Fibroblast of lung (primary cell): ENCODE measurements around the gene CORO2A. TPM values are rescaled to one million over a fixed set of nuclear protein-coding genes. Genes with fewer than 3 reads are reported as not detected.

Experiments used
- DNase-seq, 2 donors: peaks; one replicate each; pipeline versions ENCODE4 v3.0.0 to v3.0.0-alpha.2; 2010; ENCODE audit warnings: low read depth in 2 of 2
- H2AFZ ChIP-seq: 2 replicates; pipeline ENCODE4 v1.5.1; 2012; ENCODE audit warnings: low read length, control low read depth, inconsistent platforms
- H3K27ac ChIP-seq: 2 replicates; pipeline ENCODE4 v1.5.1; 2011; ENCODE audit warnings: low read length, control low read depth; ENCODE audit not compliant: insufficient read depth
- H3K27me3 ChIP-seq: 2 replicates; pipeline ENCODE4 v1.5.1; 2011; ENCODE audit warnings: mild to moderate bottlenecking, low read length; ENCODE audit not compliant: control insufficient read depth, insufficient read depth
- H3K36me3 ChIP-seq: 2 replicates; pipeline ENCODE4 v1.5.1; 2011; ENCODE audit warnings: low read length; ENCODE audit not compliant: control insufficient read depth, insufficient read depth
- H3K4me1 ChIP-seq: 2 replicates; pipeline ENCODE4 v1.5.1; 2011; ENCODE audit warnings: low read length; ENCODE audit not compliant: control insufficient read depth, insufficient read depth; ENCODE audit errors: extremely low read depth
- H3K4me2 ChIP-seq: 2 replicates; pipeline ENCODE4 v1.5.1; 2011; ENCODE audit warnings: low read length, control low read depth; ENCODE audit not compliant: insufficient read depth; ENCODE audit errors: extremely low read depth
- H3K4me3 ChIP-seq, 4 experiments: fragments of 200-600 bp in 1 of 4; sonication (generic) in 1 of 4; replicated peaks in 1 of 4; 2 replicates each; pipeline ENCODE4 v1.5.1; 2011 to 2016; ENCODE audit warnings: low read length in 4 of 4, low read depth in 3 of 4, mild to moderate bottlenecking in 3 of 4, control low read depth in 2 of 4, inconsistent platforms in 1 of 4, mixed read lengths in 1 of 4; ENCODE audit not compliant: insufficient read depth in 1 of 4; ENCODE audit errors: control extremely low read depth in 1 of 4
- H3K79me2 ChIP-seq: 2 replicates; pipeline ENCODE4 v1.5.1; 2012; ENCODE audit warnings: mild to moderate bottlenecking, low read length, inconsistent platforms; ENCODE audit not compliant: control insufficient read depth, insufficient read depth
- H3K9ac ChIP-seq: 2 replicates; pipeline ENCODE4 v1.5.1; 2011; ENCODE audit warnings: mild to moderate bottlenecking, low read length, control low read depth; ENCODE audit not compliant: insufficient read depth
- H3K9me3 ChIP-seq: 2 replicates; pipeline ENCODE4 v1.5.1; 2012; ENCODE audit warnings: low read depth, low read length; ENCODE audit not compliant: control insufficient read depth, insufficient read depth
- H4K20me1 ChIP-seq: 2 replicates; pipeline ENCODE4 v1.5.1; 2011; ENCODE audit warnings: low read length; ENCODE audit not compliant: control insufficient read depth, insufficient read depth; ENCODE audit errors: extremely low read depth
- EZH2 ChIP-seq: IDR thresholded peaks from 2 replicates; pipeline ENCODE4 v1.5.1; 2012; ENCODE audit warnings: low read length, control low read depth, mild to moderate bottlenecking; ENCODE audit errors: missing control alignments
- polyA plus RNA-seq, 2 donors: library from polyadenylated mRNA; depleted of rRNA in 1 of 2; stranded (reverse) in 1 of 2; unstranded in 1 of 2; fragments of >200 nt; gene quantifications; 2 replicates each; pipeline ENCODE4 v1.2.1, GENCODE V29; 2011 to 2012; ENCODE audit warnings: missing spikeins in 1 of 2
- total RNA-seq: library from RNA; depleted of rRNA; stranded (reverse); fragments of >200 nt; gene quantifications from 2 replicates; pipeline ENCODE4 v1.2.1, GENCODE V29; 2014
- TF ChIP-seq, protein P1 (sequence below), 2 donors: IDR thresholded peaks in 1 of 2; conservative IDR thresholded peaks in 1 of 2; 1 replicate in 1 of 2; 2 replicates in 1 of 2; pipeline ENCODE4 v1.5.1; 2011 to 2012; ENCODE audit warnings: low read length in 2 of 2, control low read depth in 1 of 2, inconsistent platforms in 1 of 2, low read depth in 1 of 2, mild to moderate bottlenecking in 1 of 2

The CORO2A gene
- total and polyA plus RNA-seq, 2 donors (not counting 1 experiment from before 2014, with no cell fraction given), result 0.11 to 0.50 TPM

DNA sequence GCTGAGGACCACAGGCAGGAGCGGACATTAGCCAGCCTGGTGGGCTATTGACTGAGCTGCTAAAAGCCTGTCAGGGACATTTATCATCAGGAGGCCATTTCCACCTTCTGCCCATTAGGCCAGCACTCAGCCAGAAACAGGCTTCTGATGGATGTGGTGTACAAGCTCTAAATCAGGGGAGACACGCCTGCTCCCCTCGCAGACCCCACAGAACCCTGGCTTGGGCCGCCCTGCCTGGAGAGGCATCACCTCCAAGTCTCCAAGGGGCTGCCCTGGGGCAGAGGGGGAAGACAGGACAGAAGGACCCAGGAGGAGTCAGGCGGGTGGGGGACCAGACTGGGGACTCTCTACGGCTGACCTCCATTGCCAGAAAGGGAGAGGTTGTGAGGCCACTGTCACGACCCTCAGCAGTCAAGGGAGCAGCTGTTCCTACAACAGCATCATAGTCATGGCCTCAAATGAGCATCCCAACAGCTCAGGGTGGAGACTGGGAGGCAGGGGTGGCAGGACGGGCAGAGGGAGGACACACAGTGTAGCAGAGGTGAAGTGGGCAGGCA lies 49.4 kb downstream of the CORO2A start:
- Histone ChIP-seq H3K4me1 (no peaks in the 10 kb centered on the region), H2AFZ (no peak overlapping the region), H3K9ac (no peak overlapping the region), H3K27me3 (peaks cover 3% of the 10 kb centered on the region), H3K4me2 (no peak overlapping the region), H3K36me3 (no peaks in the 10 kb centered on the region), H3K9me3 (no peaks in the 10 kb centered on the region), H3K27ac (no peak overlapping the region), H3K79me2 (no peaks in the 10 kb centered on the region), H4K20me1 (no peaks in the 10 kb centered on the region), H3K4me3 (no peak overlapping the region)
- no peak for DNase-seq
- TF ChIP-seq EZH2, result no peak
- TF ChIP-seq, protein P1, sequence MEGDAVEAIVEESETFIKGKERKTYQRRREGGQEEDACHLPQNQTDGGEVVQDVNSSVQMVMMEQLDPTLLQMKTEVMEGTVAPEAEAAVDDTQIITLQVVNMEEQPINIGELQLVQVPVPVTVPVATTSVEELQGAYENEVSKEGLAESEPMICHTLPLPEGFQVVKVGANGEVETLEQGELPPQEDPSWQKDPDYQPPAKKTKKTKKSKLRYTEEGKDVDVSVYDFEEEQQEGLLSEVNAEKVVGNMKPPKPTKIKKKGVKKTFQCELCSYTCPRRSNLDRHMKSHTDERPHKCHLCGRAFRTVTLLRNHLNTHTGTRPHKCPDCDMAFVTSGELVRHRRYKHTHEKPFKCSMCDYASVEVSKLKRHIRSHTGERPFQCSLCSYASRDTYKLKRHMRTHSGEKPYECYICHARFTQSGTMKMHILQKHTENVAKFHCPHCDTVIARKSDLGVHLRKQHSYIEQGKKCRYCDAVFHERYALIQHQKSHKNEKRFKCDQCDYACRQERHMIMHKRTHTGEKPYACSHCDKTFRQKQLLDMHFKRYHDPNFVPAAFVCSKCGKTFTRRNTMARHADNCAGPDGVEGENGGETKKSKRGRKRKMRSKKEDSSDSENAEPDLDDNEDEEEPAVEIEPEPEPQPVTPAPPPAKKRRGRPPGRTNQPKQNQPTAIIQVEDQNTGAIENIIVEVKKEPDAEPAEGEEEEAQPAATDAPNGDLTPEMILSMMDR (conservative IDR thresholded peaks at IDR 0.05 in 1 of 2, IDR thresholded peaks at IDR 0.05 in 1 of 2; ENCODE audit: low read depth in 1 of 2, low read length in 2 of 2), result no peak

DNA sequence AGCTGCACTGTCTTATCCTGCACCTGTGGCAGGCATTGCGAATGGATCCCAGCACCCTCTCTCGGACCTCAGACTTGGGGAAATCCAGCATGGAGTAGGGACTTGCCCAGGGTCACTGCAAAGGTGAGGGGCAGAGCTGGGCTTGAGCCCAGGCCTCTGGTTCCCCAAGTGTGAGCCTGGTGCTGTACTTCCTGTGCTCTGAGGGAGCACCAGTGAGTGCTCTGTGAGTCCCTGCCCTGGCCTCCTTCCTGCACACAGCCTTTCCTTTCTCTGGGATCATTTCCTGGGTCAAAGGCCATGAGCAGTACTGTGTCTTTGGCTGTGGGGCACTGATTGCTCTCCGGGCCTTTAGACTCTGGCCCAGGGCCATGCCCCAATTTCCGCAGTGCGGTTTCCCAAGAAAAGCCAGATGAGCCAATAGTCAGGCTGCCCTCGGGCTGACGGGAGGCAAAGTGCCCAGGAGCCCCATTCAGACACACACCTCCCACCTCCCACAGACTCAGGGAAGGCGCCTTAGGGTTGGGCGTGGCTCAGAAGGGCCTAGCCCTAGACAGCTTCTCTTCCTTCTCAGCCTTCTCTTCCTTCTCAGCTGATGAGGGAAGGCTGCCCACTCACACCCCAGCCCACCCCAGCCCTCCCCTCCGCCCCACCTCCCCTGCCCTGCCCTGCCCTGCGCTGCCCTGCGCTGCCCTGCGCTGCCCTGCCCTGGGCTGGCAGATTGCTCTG lies 50.1 kb downstream of the CORO2A start:
- Histone ChIP-seq H3K27ac (no peak overlapping the region), H3K4me3 (no peak overlapping the region), H3K9ac (no peak overlapping the region), H3K36me3 (no peaks in the 10 kb centered on the region), H3K27me3 (peaks cover 3% of the 10 kb centered on the region), H4K20me1 (no peaks in the 10 kb centered on the region), H3K79me2 (no peaks in the 10 kb centered on the region), H2AFZ (no peak overlapping the region), H3K9me3 (no peaks in the 10 kb centered on the region), H3K4me1 (no peaks in the 10 kb centered on the region), H3K4me2 (no peak overlapping the region)
- DNase-seq, result no peak
- TF ChIP-seq, protein P1 (conservative IDR thresholded peaks at IDR 0.05 in 1 of 2, IDR thresholded peaks at IDR 0.05 in 1 of 2; ENCODE audit: low read depth in 1 of 2, low read length in 2 of 2), result no peak
- no peak for TF ChIP-seq EZH2

DNA sequence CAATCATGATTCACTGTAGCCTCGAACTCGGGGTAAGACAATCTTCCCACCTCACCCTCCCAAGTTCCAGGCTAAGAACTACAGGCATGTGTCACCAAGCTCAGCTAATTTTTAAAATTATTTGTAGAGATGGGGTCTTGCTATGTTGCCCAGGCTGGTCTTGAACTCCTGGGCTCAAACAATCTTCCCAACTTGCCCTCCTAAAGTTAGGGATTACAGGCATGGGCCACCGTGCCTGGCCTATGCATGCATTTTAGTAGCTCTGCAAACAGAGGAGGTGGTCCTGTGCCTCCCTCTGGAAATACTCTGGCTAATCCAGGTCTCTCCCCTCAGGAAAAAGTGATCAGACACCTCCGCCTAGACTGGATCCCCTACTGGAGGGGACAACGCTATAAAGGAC lies 51.9 kb downstream of the CORO2A start:
- Histone ChIP-seq H3K4me2 (no peak overlapping the region), H3K79me2 (no peaks in the 10 kb centered on the region), H4K20me1 (no peaks in the 10 kb centered on the region), H3K4me1 (no peaks in the 10 kb centered on the region), H3K4me3 (no peak overlapping the region), H3K27ac (no peak overlapping the region), H2AFZ (no peak overlapping the region), H3K9me3 (no peaks in the 10 kb centered on the region), H3K27me3 (peaks cover 6% of the 10 kb centered on the region), H3K36me3 (no peaks in the 10 kb centered on the region), H3K9ac (no peak overlapping the region)
- DNase-seq, result no peak
- TF ChIP-seq EZH2, result no peak
- TF ChIP-seq, protein P1 (conservative IDR thresholded peaks at IDR 0.05 in 1 of 2, IDR thresholded peaks at IDR 0.05 in 1 of 2; ENCODE audit: low read depth in 1 of 2, low read length in 2 of 2), result no peak
